BE2C (cell line): ENCODE results near the gene CCNA1.

ENCODE experiments used
- DNase-seq: peaks from one replicate; pipeline ENCODE4 v3.0.0-alpha.2; 2020
- H3K27me3 ChIP-seq: fragments of 250-450 bp; sonication (Bioruptor Pico); 2 replicates; pipeline ENCODE4 v1.5.1; 2020; ENCODE audit warnings: mild to moderate bottlenecking
- H3K36me3 ChIP-seq: fragments of 250-450 bp; sonication (Bioruptor Pico); 2 replicates; pipeline ENCODE4 v1.5.1; 2020; ENCODE audit warnings: mild to moderate bottlenecking
- H3K4me1 ChIP-seq: fragments of 250-450 bp; sonication (Bioruptor Pico); 2 replicates; pipeline ENCODE4 v1.5.1; 2020
- H3K4me3 ChIP-seq: 2 replicates; pipeline ENCODE4 v1.5.1; 2011; ENCODE audit warnings: low read depth, low read length
- H3K9me3 ChIP-seq: fragments of 250-450 bp; sonication (Bioruptor Pico); 2 replicates; pipeline ENCODE4 v1.5.1; 2020
- CTCF ChIP-seq: IDR thresholded peaks from 2 replicates; pipeline ENCODE4 v1.5.1; 2012; ENCODE audit warnings: mild to moderate bottlenecking, low read depth, low read length

The CCNA1 gene

GRCh38 chr13:36430247-36431203 is 1.8 kb upstream of the CCNA1 start:
- no peak for TF ChIP-seq CTCF
- no peak overlapping the region for H3K4me3 ChIP-seq
- no peaks in the 10 kb centered on the region for H3K9me3 ChIP-seq
- H3K36me3 ChIP-seq, result no peaks in the 10 kb centered on the region
- DNase-seq, result no peak
- peaks cover 9% of the 10 kb centered on the region for H3K4me1 ChIP-seq
- peaks cover 58% of the 10 kb centered on the region for H3K27me3 ChIP-seq

DNA sequence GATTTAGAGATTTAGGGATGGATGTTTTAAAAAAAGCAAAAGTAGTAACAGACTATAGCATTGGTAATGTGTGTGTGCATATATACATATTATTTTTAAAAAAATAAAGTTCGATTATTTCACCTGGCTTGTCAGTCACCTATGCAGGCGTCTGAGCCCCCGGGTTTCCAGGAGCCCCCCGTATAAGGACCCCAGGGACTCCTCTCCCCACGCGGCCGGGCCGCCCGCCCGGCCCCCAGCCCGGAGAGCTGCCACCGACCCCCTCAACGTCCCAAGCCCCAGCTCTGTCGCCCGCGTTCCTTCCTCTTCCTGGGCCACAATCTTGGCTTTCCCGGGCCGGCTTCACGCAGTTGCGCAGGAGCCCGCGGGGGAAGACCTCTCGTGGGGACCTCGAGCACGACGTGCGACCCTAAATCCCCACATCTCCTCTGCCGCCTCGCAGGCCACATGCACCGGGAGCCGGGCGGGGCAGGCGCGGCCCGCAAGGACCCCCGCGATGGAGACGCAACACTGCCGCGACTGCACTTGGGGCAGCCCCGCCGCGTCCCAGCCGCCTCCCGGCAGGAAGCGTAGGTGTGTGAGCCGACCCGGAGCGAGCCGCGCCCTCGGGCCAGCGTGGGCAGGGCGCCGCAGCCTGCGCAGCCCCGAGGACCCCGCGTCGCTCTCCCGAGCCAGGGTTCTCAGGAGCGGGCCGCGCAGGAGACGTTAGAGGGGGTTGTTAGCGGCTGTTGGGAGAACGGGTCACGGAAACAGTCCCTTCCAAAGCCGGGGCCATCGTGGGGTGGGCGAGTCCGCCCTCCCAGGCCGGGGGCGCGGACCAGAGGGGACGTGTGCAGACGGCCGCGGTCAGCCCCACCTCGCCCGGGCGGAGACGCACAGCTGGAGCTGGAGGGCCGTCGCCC is 840 bp upstream of the CCNA1 start:
- H3K27me3 ChIP-seq, result peaks cover 60% of the 10 kb centered on the region
- H3K4me1 ChIP-seq, result peaks cover 9% of the 10 kb centered on the region
- TF ChIP-seq CTCF, result no peak
- no peak for DNase-seq
- H3K9me3 ChIP-seq, result no peaks in the 10 kb centered on the region
- H3K4me3 ChIP-seq, result peak overlapping the region; percentile 55
- no peaks in the 10 kb centered on the region for H3K36me3 ChIP-seq

DNA sequence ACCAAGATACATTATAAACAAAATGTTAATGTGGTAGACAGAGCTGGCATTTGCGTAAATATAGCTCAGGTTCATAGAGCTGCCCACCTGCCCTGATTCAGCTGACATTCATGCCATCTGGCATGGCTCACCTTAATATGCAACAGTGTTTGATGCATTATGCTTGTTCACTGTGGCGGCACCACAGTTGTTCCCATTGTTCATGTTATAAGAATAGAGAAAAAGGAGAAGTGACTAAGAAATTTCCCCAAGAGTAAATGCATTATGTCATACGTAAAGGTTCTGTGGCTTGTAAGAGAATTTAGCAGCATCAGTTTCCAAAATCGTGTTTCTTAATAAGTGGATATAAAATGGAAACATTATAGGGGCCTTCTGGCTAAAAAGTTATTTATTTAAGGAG is 4.5 kb downstream of the CCNA1 start:
- no peak for DNase-seq
- Histone ChIP-seq H3K27me3 (peaks cover 48% of the 10 kb centered on the region), H3K4me3 (no peak overlapping the region), H3K9me3 (no peaks in the 10 kb centered on the region), H3K36me3 (no peaks in the 10 kb centered on the region), H3K4me1 (peaks cover 3% of the 10 kb centered on the region; the same call in 1 of the 2 replicates)
- no peak for TF ChIP-seq CTCF

DNA sequence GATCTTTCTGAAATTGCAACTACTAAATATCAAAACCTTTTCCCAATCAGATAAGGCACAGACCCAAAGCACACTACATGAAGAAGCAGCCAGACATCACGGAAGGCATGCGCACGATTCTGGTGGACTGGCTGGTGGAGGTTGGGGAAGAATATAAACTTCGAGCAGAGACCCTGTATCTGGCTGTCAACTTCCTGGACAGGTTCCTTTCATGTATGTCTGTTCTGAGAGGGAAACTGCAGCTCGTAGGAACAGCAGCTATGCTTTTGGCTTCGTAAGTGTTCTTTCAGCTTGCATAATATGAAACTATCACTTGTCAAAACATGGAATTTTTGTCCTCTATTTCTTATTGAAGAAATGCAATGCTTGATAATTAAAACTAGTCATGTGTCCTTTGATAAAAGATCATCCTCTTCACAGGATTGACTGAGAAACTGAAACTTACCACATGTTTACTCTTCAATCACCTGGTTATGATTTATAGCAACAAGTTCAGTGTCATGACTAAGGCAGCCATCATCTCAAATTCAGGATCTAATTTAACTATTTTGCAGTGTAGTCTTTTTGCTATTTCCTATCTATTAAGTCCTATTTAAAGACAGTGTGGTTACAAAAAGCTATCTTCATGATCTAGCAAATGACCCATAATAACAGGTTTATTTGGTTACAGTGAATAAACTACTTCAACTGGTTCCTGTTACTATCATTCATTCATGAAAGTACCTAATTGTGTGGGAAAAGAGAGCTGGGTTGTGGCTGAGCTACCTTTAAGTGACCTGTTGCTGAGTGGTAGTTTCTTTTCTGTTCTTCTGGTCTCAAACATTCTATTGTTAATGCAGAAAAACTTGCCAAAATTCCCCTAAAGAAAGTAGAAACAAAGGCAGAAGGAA is 6.5 kb downstream of the CCNA1 start:
- H3K36me3 ChIP-seq, result no peaks in the 10 kb centered on the region
- TF ChIP-seq CTCF, result no peak
- no peaks in the 10 kb centered on the region for H3K9me3 ChIP-seq
- no peak for DNase-seq
- no peaks in the 10 kb centered on the region for H3K4me1 ChIP-seq
- H3K27me3 ChIP-seq, result peaks cover 39% of the 10 kb centered on the region
- H3K4me3 ChIP-seq, result no peak overlapping the region

- DNase-seq, result no peak
- Histone ChIP-seq H3K9me3 (no peaks in the 10 kb centered on the region; the same call in 1 of the 2 replicates), H3K4me3 (no peak overlapping the region)
Measured at GRCh38 chr13:36445278-36445677, 13.0 kb downstream of the CCNA1 start.

More at GRCh38 chr13:36445278-36445677, 13.0 kb downstream of the CCNA1 start:
- Histone ChIP-seq H3K36me3 (no peaks in the 10 kb centered on the region), H3K27me3 (peaks cover 32% of the 10 kb centered on the region), H3K4me1 (no peaks in the 10 kb centered on the region)
- no peak for TF ChIP-seq CTCF
